Activated gamma-delta T cell treated with Interleukin-2 at 50 U/mL for 16 hours (primary cell): ENCODE measurements around the gene MBIP.

Experiments used
- DNase-seq: peaks from one replicate; pipeline ENCODE4 v3.0.0-alpha.2; 2020

MBIP gene

DNA sequence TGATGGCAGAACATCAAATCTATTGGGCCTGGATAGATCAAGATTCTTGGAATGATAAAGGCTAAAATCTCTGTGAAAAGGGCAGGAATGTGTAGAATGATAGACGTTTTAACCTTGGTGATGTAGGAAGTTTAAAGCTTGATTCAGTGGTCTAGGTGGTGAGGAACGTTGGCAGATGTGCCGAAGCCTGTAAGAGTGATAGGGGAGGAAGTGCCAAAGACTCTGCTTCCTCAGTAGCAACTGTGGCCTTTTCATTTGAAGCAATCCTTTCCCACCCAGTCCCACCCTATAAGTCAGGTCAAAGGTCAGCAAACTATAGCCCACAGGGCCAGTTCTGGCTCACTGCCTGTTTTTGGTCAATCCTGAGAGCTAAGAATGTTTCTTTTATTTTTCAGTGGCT is 62.2 kb downstream of the MBIP start:
- no peak for DNase-seq

DNA sequence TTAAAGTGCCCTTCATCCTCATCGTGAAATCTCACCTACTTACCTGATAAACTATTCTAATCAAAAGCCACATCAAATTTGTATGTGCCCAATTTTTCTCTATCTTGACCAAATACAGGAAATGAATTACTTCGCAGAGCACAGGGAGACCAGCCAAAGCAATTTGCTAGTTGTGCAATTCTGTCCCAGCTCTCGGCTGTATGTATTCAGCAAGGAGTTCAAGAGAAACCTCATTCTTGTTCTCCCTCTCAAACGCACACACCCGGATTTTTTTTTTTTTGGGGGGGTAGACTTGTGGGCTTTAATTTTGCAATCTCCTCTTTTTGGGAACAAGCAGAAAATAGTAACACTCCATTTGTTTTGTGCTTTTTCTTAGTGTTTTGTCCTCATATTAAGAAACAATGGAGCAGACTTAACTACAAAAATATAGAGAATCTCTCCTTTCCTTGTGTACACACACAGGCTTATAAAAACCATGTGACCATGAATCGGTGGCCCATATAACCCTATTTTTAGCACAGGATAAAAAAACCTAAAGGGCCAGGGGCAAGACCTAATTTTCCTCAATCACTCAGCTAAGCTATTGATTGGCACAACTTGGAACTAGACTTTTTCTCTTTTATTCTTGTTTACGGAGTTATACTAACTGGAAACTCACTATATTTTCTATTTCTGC is 64.2 kb downstream of the MBIP start:
- no peak for DNase-seq

GRCh38 chr14:36254020-36254624 is 66.3 kb downstream of the MBIP start:
- DNase-seq = no peak
